GM23248 (cell line): Measurements from ENCODE around the gene CSPG5.

Source experiments
- EZH2 ChIP-seq: fragments of 200-600 bp; sonication (generic); IDR thresholded peaks from 2 replicates; pipeline ENCODE4 v1.6.1; 2018; ENCODE audit warnings: antibody characterized with exemption, mild to moderate bottlenecking; ENCODE audit not compliant: insufficient read depth, poor library complexity, severe bottlenecking
- EZH2phosphoT487 ChIP-seq: fragments of 200-600 bp; sonication (generic); IDR thresholded peaks from 2 replicates; pipeline ENCODE4 v1.6.1; 2018; ENCODE audit warnings: antibody characterized with exemption, moderate library complexity, mild to moderate bottlenecking, low read depth; ENCODE audit not compliant: insufficient read depth

DNA sequence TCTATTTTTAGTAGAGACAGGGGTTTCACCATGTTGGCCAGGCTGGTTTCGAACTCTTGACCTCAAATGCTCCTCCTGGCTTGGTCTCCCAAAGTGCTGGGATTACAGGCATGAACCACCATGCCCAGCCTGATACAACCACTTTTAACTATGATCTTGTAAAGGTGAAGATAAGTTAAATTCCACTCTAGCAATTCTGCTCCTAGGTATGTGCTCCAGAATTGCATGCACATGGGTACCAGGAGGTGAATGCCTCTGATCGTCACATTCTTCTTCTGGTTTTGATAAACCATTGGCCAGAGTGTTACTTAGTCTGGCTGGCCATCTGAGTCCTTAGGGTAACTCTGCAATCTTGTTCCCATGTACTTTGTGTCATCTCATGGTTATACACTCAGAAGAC lies 22.3 kb downstream of the CSPG5 start:
- TF ChIP-seq EZH2, result no peak
- TF ChIP-seq EZH2phosphoT487, result no peak
